ENCODE data around the gene DDX53.

GRCh38 chrX:22959204-22959920 is 40.4 kb upstream of the DDX53 start:
- TF ChIP-seq CEBPB (IDR thresholded peaks at IDR 0.05) (no peak), RAD21 (IDR thresholded peaks at IDR 0.05; ENCODE audit: low read depth) (no peak), USF1 (IDR thresholded peaks at IDR 0.05) (no peak), YY1 (IDR thresholded peaks at IDR 0.05; ENCODE audit: low read depth) (no peak), CREB1 (IDR thresholded peaks at IDR 0.05; ENCODE audit: low read depth) (no peak), EP300 (IDR thresholded peaks at IDR 0.05; ENCODE audit: borderline replicate concordance) (no peak), EGR1 (IDR thresholded peaks at IDR 0.05) (no peak), REST (IDR thresholded peaks at IDR 0.05; ENCODE audit: low read depth) (no peak), NFIC (IDR thresholded peaks at IDR 0.05) (no peak), TAF1 (IDR thresholded peaks at IDR 0.05; ENCODE audit: low read depth) (no peak), FOXM1 (IDR thresholded peaks at IDR 0.05; ENCODE audit: borderline replicate concordance, low read depth) (no peak)
- TF ChIP-seq, protein P1, sequence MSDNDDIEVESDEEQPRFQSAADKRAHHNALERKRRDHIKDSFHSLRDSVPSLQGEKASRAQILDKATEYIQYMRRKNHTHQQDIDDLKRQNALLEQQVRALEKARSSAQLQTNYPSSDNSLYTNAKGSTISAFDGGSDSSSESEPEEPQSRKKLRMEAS (IDR thresholded peaks at IDR 0.05) = no peak

Data from Ishikawa (cell line).